GM18907 (cell line): ENCODE measurements around the gene SH3GL2.
"Not testable (repeated sequence)": the region's sequence is repeated elsewhere in the genome, so short reads cannot be mapped to it uniquely, and the experiment has no call there.

Source experiments
- ATAC-seq: cut with Tn5 transposase; IDR thresholded peaks from one replicate; pipeline ENCODE4 v1.9.1; 2021; ENCODE audit warnings: mild to moderate bottlenecking, moderate library complexity; ENCODE audit not compliant: unreplicated experiment

The SH3GL2 gene

GRCh38 chr9:17742067-17742466 is 163.2 kb downstream of the SH3GL2 start:
- no peak for ATAC-seq

- ATAC-seq: no peak
These were observed 165.9 kb downstream of the SH3GL2 start for GRCh38 chr9:17744786-17745185.

GRCh38 chr9:17750269-17750668 is 171.4 kb downstream of the SH3GL2 start:
- no peak for ATAC-seq

GRCh38 chr9:17751486-17751885 is 172.6 kb downstream of the SH3GL2 start:
- no peak for ATAC-seq

- ATAC-seq: no peak
These were observed 173.2 kb downstream of the SH3GL2 start for GRCh38 chr9:17752021-17752420.

GRCh38 chr9:17757816-17758215 is 178.9 kb downstream of the SH3GL2 start:
- ATAC-seq: no peak

GRCh38 chr9:17760250-17760649 is 181.4 kb downstream of the SH3GL2 start:
- no peak for ATAC-seq

- ATAC-seq: no peak
These were observed 183.3 kb downstream of the SH3GL2 start for GRCh38 chr9:17761984-17762676.

GRCh38 chr9:17764306-17764705 is 185.4 kb downstream of the SH3GL2 start:
- no peak for ATAC-seq

GRCh38 chr9:17765131-17765530 is 186.3 kb downstream of the SH3GL2 start:
- not testable (repeated sequence) for ATAC-seq

- ATAC-seq: no peak
These were observed 193.4 kb downstream of the SH3GL2 start for GRCh38 chr9:17772223-17772622.

- no peak for ATAC-seq
These were observed 196.8 kb downstream of the SH3GL2 start for GRCh38 chr9:17775656-17776055.

GRCh38 chr9:17776735-17777134 is 197.9 kb downstream of the SH3GL2 start:
- ATAC-seq: no peak

- no peak for ATAC-seq
These were observed 198.6 kb downstream of the SH3GL2 start for GRCh38 chr9:17777465-17777864.

GRCh38 chr9:17782430-17783149 is 203.7 kb downstream of the SH3GL2 start:
- no peak for ATAC-seq

- no peak for ATAC-seq
These were observed 204.4 kb downstream of the SH3GL2 start for GRCh38 chr9:17783227-17783626.

GRCh38 chr9:17789316-17789715 is 210.4 kb downstream of the SH3GL2 start:
- ATAC-seq: no peak

- no peak for ATAC-seq
These were observed 215.1 kb downstream of the SH3GL2 start for GRCh38 chr9:17793713-17794622.

GRCh38 chr9:17795744-17796143 is 216.9 kb downstream of the SH3GL2 start:
- no peak for ATAC-seq

GRCh38 chr9:17799369-17799768 is 220.5 kb downstream of the SH3GL2 start:
- no peak for ATAC-seq

GRCh38 chr9:17800418-17800817 is 221.6 kb downstream of the SH3GL2 start:
- ATAC-seq: no peak
